Measurements from ENCODE around the gene COBL. TPM values are rescaled to one million over a fixed set of nuclear protein-coding genes. Genes with fewer than 3 reads are reported as not detected.

The COBL gene
- total and polyA plus RNA-seq, 2 of the 4 experiments (the other 2 are of a cell fraction) = under 0.01 TPM; not detected in 1

- Histone ChIP-seq H3K9me3 (ENCODE audit: control insufficient read depth, insufficient read depth, low read length) (no peaks in the 10 kb centered on the region), H2BK20ac (ENCODE audit: low read depth, low read length) (no peak overlapping the region), H4K20me1 (ENCODE audit: insufficient read depth, low read length) (no peaks in the 10 kb centered on the region), H3K4me2 (ENCODE audit: low read depth, low read length) (no peak overlapping the region), H3K4me3 (ENCODE audit: insufficient read depth, low read depth, low read length) (no peak overlapping the region), H3K9me1 (ENCODE audit: insufficient read depth, low read length) (no peaks in the 10 kb centered on the region), H3K27ac (ENCODE audit: insufficient read depth, low read length) (no peak overlapping the region), H3K18ac (ENCODE audit: low read depth, low read length) (no peak overlapping the region), H3K23ac (ENCODE audit: low read depth, low read length) (no peak overlapping the region), H2BK15ac (ENCODE audit: low read depth, low read length) (no peak overlapping the region), H4K91ac (ENCODE audit: insufficient read depth, low read depth, low read length) (no peak overlapping the region), H3K4me1 (ENCODE audit: control insufficient read depth, insufficient read depth, low read length) (no peaks in the 10 kb centered on the region), H3K14ac (replicated peaks; ENCODE audit: low read depth, low read length) (no peak overlapping the region), H4K8ac (ENCODE audit: low read depth in 2 of 2, low read length in 2 of 2) (no peak overlapping the region), H3K36me3 (ENCODE audit: control insufficient read depth, insufficient read depth, low read length) (no peaks in the 10 kb centered on the region), H3K9ac (ENCODE audit: low read depth, low read length) (no peak overlapping the region), H2AK5ac (ENCODE audit: low read depth, low read length) (no peak overlapping the region), H2BK5ac (ENCODE audit: low read depth, low read length, poor library complexity, severe bottlenecking) (no peak overlapping the region), H3K56ac (ENCODE audit: extremely low read depth, insufficient read depth, low read length) (no peak overlapping the region), H3K4ac (ENCODE audit: low read depth, low read length) (no peak overlapping the region), H2BK120ac (ENCODE audit: low read depth, low read length) (no peak overlapping the region), H2AK9ac (replicated peaks; ENCODE audit: low read depth, low read length, poor library complexity) (no peak overlapping the region), H3K79me1 (ENCODE audit: low read depth in 1 of 2, low read length in 2 of 2) (no peaks in the 10 kb centered on the region), H4K5ac (ENCODE audit: low read depth, low read length) (no peak overlapping the region), H2AFZ (replicated peaks; ENCODE audit: low read length, poor library complexity) (no peak overlapping the region), H3K27me3 (ENCODE audit: control insufficient read depth, insufficient read depth, low read length) (no peaks in the 10 kb centered on the region)
- intact Hi-C loops (cut with micrococcal nuclease) = no loop called here
- in situ Hi-C loops (cut with MboI; ENCODE audit: low sequenced_read_pairs) = no loop called here
- dilution Hi-C loops (cut with HindIII; ENCODE audit: low sequenced_read_pairs, unreplicated experiment) = no loop called here
- ChIA-PET CTCF (no interaction called here), POLR2A (ENCODE audit: unreplicated experiment) (no interaction called here)
- ATAC-seq (ENCODE audit: low read depth) (no peak), DNase-seq (no peak)
- BruUV-seq (replicated peaks) = no TSS peak
- WGBS, 2 experiments (ENCODE audit: extremely low coverage in 2 of 2, insufficient read length in 1 of 2) = no CpG with 5 or more reads among the region's 7 CpGs
- TF ChIP-seq MXI1 (IDR thresholded peaks at IDR 0.05; ENCODE audit: borderline replicate concordance, low read depth, low read length) (no peak), CEBPB (IDR thresholded peaks at IDR 0.05; ENCODE audit: low read depth, low read length) (no peak), BHLHE40 (IDR thresholded peaks at IDR 0.05; ENCODE audit: low read depth, low read length) (no peak)
Measured at GRCh38 chr7:51268859-51269258, 47.8 kb downstream of the COBL start.

All from IMR-90 (cell line).